ENCODE measurements around the gene PRKN. TPM values are rescaled to one million over a fixed set of nuclear protein-coding genes. Genes with fewer than 3 reads are reported as not detected.

Gene PRKN
- total and polyA plus RNA-seq, 9 of the 15 experiments (the other 6 are each of a cell fraction or from before 2014, with no cell fraction given), result 0.03 to 0.96 (median 0.15) TPM; not detected in 2

Other genes starting within 250 kb of the PRKN start
- not detected in 2 replicates for gene PACRG, start 208 bp upstream of the PRKN start, total RNA-seq (2014; rRNA removed)
- gene PACRG, start 208 bp upstream of the PRKN start, total RNA-seq (2014; rRNA removed; fragmentation: Illumina TruSeq; extraction: Trizol), result not detected in 2 replicates
- not detected in 2 replicates for gene PACRG, start 208 bp upstream of the PRKN start, total RNA-seq (2015; rRNA removed; fragmentation: Illumina TruSeq; extraction: Trizol)
- not detected in 2 replicates for gene PACRG, start 208 bp upstream of the PRKN start, total RNA-seq (2021)
- gene PACRG, start 208 bp upstream of the PRKN start, polyA plus RNA-seq (2011; rRNA removed), result not detected in 2 replicates
- gene PACRG, start 208 bp upstream of the PRKN start, polyA plus RNA-seq (2014; fragmentation: Illumina TruSeq; extraction: Trizol), result not detected in 2 replicates
- gene PACRG, start 208 bp upstream of the PRKN start, polyA plus RNA-seq (2014; fragmentation: Nextera tagmentation; extraction: Ambion mirVana), result not detected
- gene PACRG, start 208 bp upstream of the PRKN start, polyA plus RNA-seq (2014; rRNA removed), result 0.04 TPM in 1 of 2 replicates, not detected in the other